ENCODE results near the gene PRADC1. TPM values are rescaled to one million over a fixed set of nuclear protein-coding genes. Genes with fewer than 3 reads are reported as not detected.

PRADC1 gene
- polyA plus RNA-seq: 100 to 1,000 TPM in 1 of 4 donors, 10 to 100 TPM in 3; 11.9 to 113 (median 46.4) TPM
- long read RNA-seq, donor 1: 0 reads
- long read RNA-seq, donor 2, partial matches to known transcripts: 0 of 3 reads
- long read RNA-seq, donor 2, other reads (novel, unspliced or antisense): 0 of 3 reads
- long read RNA-seq, donor 3, partial matches to known transcripts: 5 of 7 reads
- long read RNA-seq, donor 3, other reads (novel, unspliced or antisense): 0 of 7 reads
- long read RNA-seq, donor 4: 0 reads
- long read RNA-seq, donor 5, partial matches to known transcripts: 5 of 9 reads
- long read RNA-seq, donor 5, other reads (novel, unspliced or antisense): 0 of 9 reads
- long read RNA-seq, donor 6, transcript PRADC1-201 (5 exons, 1,083 nt): major isoform, 6 of 11 reads
- long read RNA-seq, donor 6, partial matches to known transcripts: 5 of 11 reads
- long read RNA-seq, donor 6, other reads (novel, unspliced or antisense): 0 of 11 reads
- long read RNA-seq, donor 7: 0 reads
- long read RNA-seq, donor 8, partial matches to known transcripts: 0 of 2 reads
- long read RNA-seq, donor 8, other reads (novel, unspliced or antisense): 0 of 2 reads
- long read RNA-seq, donor 9, partial matches to known transcripts: 0 of 4 reads
- long read RNA-seq, donor 9, other reads (novel, unspliced or antisense): 0 of 4 reads
- long read RNA-seq, donor 10, transcript PRADC1-201 (5 exons, 1,083 nt): major isoform, 12 of 184 reads
- long read RNA-seq, donor 10, partial matches to known transcripts: 171 of 184 reads
- long read RNA-seq, donor 10, other reads (novel, unspliced or antisense): 0 of 184 reads

- Histone ChIP-seq H3K4me3 (ENCODE audit: low read depth in 1 of 3, low read length in 3 of 3) (peak within 1 kb of the TSS; percentile 64 to 96 (median 83)), H3K27me3 (ENCODE audit: control insufficient read depth in 3 of 3, insufficient read depth in 3 of 3, low read length in 3 of 3) (no peaks in the 10 kb centered on the region), H3K4me1 (ENCODE audit: control insufficient read depth in 3 of 3, insufficient read depth in 2 of 3, low read depth in 1 of 3, low read length in 2 of 3) (peaks cover 3 to 6% (median 6%) of the 10 kb centered on the region in 3 donors), H3K9me3 (ENCODE audit: control insufficient read depth in 2 of 2, insufficient read depth in 1 of 2, low read depth in 1 of 2, low read length in 1 of 2) (no peaks in the 10 kb centered on the region), H3K36me3 (ENCODE audit: control insufficient read depth in 3 of 3, insufficient read depth in 2 of 3, low read depth in 1 of 3, low read length in 3 of 3) (peaks cover 2 to 17% (median 5%) of the 10 kb centered on the region in 3 donors), H3K27ac (ENCODE audit: low read depth in 1 of 3, low read length in 2 of 3) (peak within 1 kb of the TSS; percentile 88 to 96 (median 95))
- WGBS, 3 donors: 0% methylated on average over 47 to 67 of the region's 67 CpGs
- no peak for FAIRE-seq
- peak; percentile 100 for DNase-seq
These were observed at the start of gene PRADC1 for GRCh38 chr2:73233154-73233931. Gene PRADC1 (minus strand): TSS chr2:73233239. CDS start chr2:73233160, 79 bp downstream.

- Histone ChIP-seq H3K4me1 (ENCODE audit: control insufficient read depth in 3 of 3, insufficient read depth in 2 of 3, low read depth in 1 of 3, low read length in 2 of 3) (peaks cover 0 to 3% (median 0%) of the 10 kb centered on the region in 3 donors), H3K36me3 (ENCODE audit: control insufficient read depth in 3 of 3, insufficient read depth in 2 of 3, low read depth in 1 of 3, low read length in 3 of 3) (no peaks in the 10 kb centered on the region), H3K27ac (ENCODE audit: low read depth in 1 of 3, low read length in 2 of 3) (no peak overlapping the region), H3K4me3 (ENCODE audit: low read depth in 1 of 3, low read length in 3 of 3) (no peak overlapping the region), H3K9me3 (ENCODE audit: control insufficient read depth in 2 of 2, insufficient read depth in 1 of 2, low read depth in 1 of 2, low read length in 1 of 2) (no peaks in the 10 kb centered on the region), H3K27me3 (ENCODE audit: control insufficient read depth in 3 of 3, insufficient read depth in 3 of 3, low read length in 3 of 3) (peaks cover 0 to 25% (median 0%) of the 10 kb centered on the region in 3 donors)
- DNase-seq (no peak), FAIRE-seq (no peak)
These were observed 48.2 kb upstream of the PRADC1 start for GRCh38 chr2:73281244-73281643.

GRCh38 chr2:73279852-73280251 is 46.8 kb upstream of the PRADC1 start:
- WGBS, 3 donors: 81 to 91% (median 83%) methylated on average over 9 of the region's 9 CpGs
- no peak for FAIRE-seq

GRCh38 chr2:73272270-73272669 is 39.2 kb upstream of the PRADC1 start:
- Histone ChIP-seq H3K27ac (ENCODE audit: low read depth in 1 of 3, low read length in 2 of 3) (no peak overlapping the region), H3K27me3 (ENCODE audit: control insufficient read depth in 3 of 3, insufficient read depth in 3 of 3, low read length in 3 of 3) (peaks cover 0 to 21% (median 0%) of the 10 kb centered on the region in 3 donors), H3K9me3 (ENCODE audit: control insufficient read depth in 2 of 2, insufficient read depth in 1 of 2, low read depth in 1 of 2, low read length in 1 of 2) (no peaks in the 10 kb centered on the region), H3K4me1 (ENCODE audit: control insufficient read depth in 3 of 3, insufficient read depth in 2 of 3, low read depth in 1 of 3, low read length in 2 of 3) (peaks cover 0 to 4% (median 0%) of the 10 kb centered on the region in 3 donors), H3K4me3 (ENCODE audit: low read depth in 1 of 3, low read length in 3 of 3) (no peak overlapping the region), H3K36me3 (ENCODE audit: control insufficient read depth in 3 of 3, insufficient read depth in 2 of 3, low read depth in 1 of 3, low read length in 3 of 3) (no peaks in the 10 kb centered on the region)
- WGBS, 3 donors: 78 to 95% (median 94%) methylated on average over 1 of the region's 1 CpG
- no peak for FAIRE-seq
- DNase-seq: no peak

More at GRCh38 chr2:73279852-73280251, 46.8 kb upstream of the PRADC1 start:
- DNase-seq: no peak
- H3K27me3 ChIP-seq (ENCODE audit: control insufficient read depth in 3 of 3, insufficient read depth in 3 of 3, low read length in 3 of 3): peaks cover 0 to 12% (median 0%) of the 10 kb centered on the region in 3 donors
- no peaks in the 10 kb centered on the region for H3K9me3 ChIP-seq (ENCODE audit: control insufficient read depth in 2 of 2, insufficient read depth in 1 of 2, low read depth in 1 of 2, low read length in 1 of 2)
- peaks cover 0 to 3% (median 0%) of the 10 kb centered on the region in 3 donors for H3K4me1 ChIP-seq (ENCODE audit: control insufficient read depth in 3 of 3, insufficient read depth in 2 of 3, low read depth in 1 of 3, low read length in 2 of 3)
- no peak overlapping the region for H3K4me3 ChIP-seq (ENCODE audit: low read depth in 1 of 3, low read length in 3 of 3)
- no peak overlapping the region for H3K27ac ChIP-seq (ENCODE audit: low read depth in 1 of 3, low read length in 2 of 3)
- no peaks in the 10 kb centered on the region for H3K36me3 ChIP-seq (ENCODE audit: control insufficient read depth in 3 of 3, insufficient read depth in 2 of 3, low read depth in 1 of 3, low read length in 3 of 3)

- H3K9me3 ChIP-seq (ENCODE audit: control insufficient read depth in 2 of 2, insufficient read depth in 1 of 2, low read depth in 1 of 2, low read length in 1 of 2): no peaks in the 10 kb centered on the region
- peaks cover 0 to 21% (median 0%) of the 10 kb centered on the region in 3 donors for H3K27me3 ChIP-seq (ENCODE audit: control insufficient read depth in 3 of 3, insufficient read depth in 3 of 3, low read length in 3 of 3)
- H3K4me3 ChIP-seq (ENCODE audit: low read depth in 1 of 3, low read length in 3 of 3): peak overlapping the region in 1 of 3 donors; percentile 59
- no peak for FAIRE-seq
- WGBS, 3 donors: 11 to 23% (median 20%) methylated on average over 22 of the region's 22 CpGs
- H3K36me3 ChIP-seq (ENCODE audit: control insufficient read depth in 3 of 3, insufficient read depth in 2 of 3, low read depth in 1 of 3, low read length in 3 of 3): no peaks in the 10 kb centered on the region
- H3K27ac ChIP-seq (ENCODE audit: low read depth in 1 of 3, low read length in 2 of 3): no peak overlapping the region
- peaks cover 0 to 4% (median 0%) of the 10 kb centered on the region in 3 donors for H3K4me1 ChIP-seq (ENCODE audit: control insufficient read depth in 3 of 3, insufficient read depth in 2 of 3, low read depth in 1 of 3, low read length in 2 of 3)
- DNase-seq: no peak
These were observed 36.8 kb upstream of the PRADC1 start for GRCh38 chr2:73269686-73270465.

GRCh38 chr2:73268830-73269685 is 36.0 kb upstream of the PRADC1 start:
- Histone ChIP-seq H3K4me3 (ENCODE audit: low read depth in 1 of 3, low read length in 3 of 3) (peak overlapping the region in 1 of 3 donors; percentile 59), H3K27me3 (ENCODE audit: control insufficient read depth in 3 of 3, insufficient read depth in 3 of 3, low read length in 3 of 3) (peaks cover 0 to 21% (median 0%) of the 10 kb centered on the region in 3 donors), H3K4me1 (ENCODE audit: control insufficient read depth in 3 of 3, insufficient read depth in 2 of 3, low read depth in 1 of 3, low read length in 2 of 3) (peaks cover 0 to 4% (median 0%) of the 10 kb centered on the region in 3 donors), H3K27ac (ENCODE audit: low read depth in 1 of 3, low read length in 2 of 3) (no peak overlapping the region), H3K36me3 (ENCODE audit: control insufficient read depth in 3 of 3, insufficient read depth in 2 of 3, low read depth in 1 of 3, low read length in 3 of 3) (no peaks in the 10 kb centered on the region), H3K9me3 (ENCODE audit: control insufficient read depth in 2 of 2, insufficient read depth in 1 of 2, low read depth in 1 of 2, low read length in 1 of 2) (no peaks in the 10 kb centered on the region)
- FAIRE-seq: no peak
- DNase-seq: peak; percentile 80 to 82
- 3 to 22% (median 15%) methylated on average over 94 to 113 of the region's 113 CpGs for WGBS, 3 donors

- 30 to 44% (median 42%) methylated on average over 14 of the region's 14 CpGs for WGBS, 3 donors
- no peak for FAIRE-seq
- H3K27ac ChIP-seq (ENCODE audit: low read depth in 1 of 3, low read length in 2 of 3): no peak overlapping the region
- H3K9me3 ChIP-seq (ENCODE audit: control insufficient read depth in 2 of 2, insufficient read depth in 1 of 2, low read depth in 1 of 2, low read length in 1 of 2): no peaks in the 10 kb centered on the region
- H3K4me3 ChIP-seq (ENCODE audit: low read depth in 1 of 3, low read length in 3 of 3): peak overlapping the region in 1 of 3 donors; percentile 59
- peaks cover 0 to 1% (median 0%) of the 10 kb centered on the region in 3 donors for H3K36me3 ChIP-seq (ENCODE audit: control insufficient read depth in 3 of 3, insufficient read depth in 2 of 3, low read depth in 1 of 3, low read length in 3 of 3)
- peaks cover 0 to 4% (median 0%) of the 10 kb centered on the region in 3 donors for H3K4me1 ChIP-seq (ENCODE audit: control insufficient read depth in 3 of 3, insufficient read depth in 2 of 3, low read depth in 1 of 3, low read length in 2 of 3)
- peaks cover 0 to 21% (median 0%) of the 10 kb centered on the region in 3 donors for H3K27me3 ChIP-seq (ENCODE audit: control insufficient read depth in 3 of 3, insufficient read depth in 3 of 3, low read length in 3 of 3)
- no peak for DNase-seq
These were observed 35.4 kb upstream of the PRADC1 start for GRCh38 chr2:73268366-73268829.
